ENCODE measurements around the gene SLC37A2. TPM values are rescaled to one million over a fixed set of nuclear protein-coding genes. Genes with fewer than 3 reads are reported as not detected.
"Not testable (repeated sequence)": the region's sequence is repeated elsewhere in the genome, so short reads cannot be mapped to it uniquely, and the experiment has no call there.

SLC37A2 gene
- total RNA-seq, 4 donors from 2014 or later: 0.88 to 6.6 (median 2.6) TPM

- no peaks in the 10 kb centered on the region for H3K4me1 ChIP-seq
- no peak for DNase-seq
- no peaks in the 10 kb centered on the region for H3K27me3 ChIP-seq
- no peaks in the 10 kb centered on the region for H3K36me3 ChIP-seq
- peaks cover 0 to 6% (median 0%) of the 10 kb centered on the region in 4 donors for H3K9me3 ChIP-seq
- TF ChIP-seq POLR2A (IDR thresholded peaks at IDR 0.05) (no peak), CTCF (IDR thresholded peaks at IDR 0.05) (no peak)
- no peak overlapping the region for H3K27ac ChIP-seq
- H3K4me3 ChIP-seq: no peak overlapping the region
Measured at GRCh38 chr11:125036933-125037332, 26.2 kb upstream of the SLC37A2 start.

GRCh38 chr11:125049164-125049792, 13.8 kb upstream of the SLC37A2 start:
- Histone ChIP-seq H3K9me3 (no peaks in the 10 kb centered on the region), H3K36me3 (no peaks in the 10 kb centered on the region), H3K4me3 (no peak overlapping the region), H3K27ac (no peak overlapping the region), H3K27me3 (no peaks in the 10 kb centered on the region), H3K4me1 (no peaks in the 10 kb centered on the region)
- TF ChIP-seq POLR2A (IDR thresholded peaks at IDR 0.05) (no peak), CTCF (IDR thresholded peaks at IDR 0.05) (no peak)
- DNase-seq: no peak

- no peak for TF ChIP-seq POLR2A (IDR thresholded peaks at IDR 0.05)
- no peak for TF ChIP-seq CTCF (IDR thresholded peaks at IDR 0.05)
- H3K27ac ChIP-seq: no peak overlapping the region
- no peaks in the 10 kb centered on the region for H3K27me3 ChIP-seq
- no peaks in the 10 kb centered on the region for H3K4me1 ChIP-seq
- DNase-seq: no peak
- no peaks in the 10 kb centered on the region for H3K9me3 ChIP-seq
- no peak overlapping the region for H3K4me3 ChIP-seq
- H3K36me3 ChIP-seq: no peaks in the 10 kb centered on the region
Measured at GRCh38 chr11:125052047-125052446, 11.1 kb upstream of the SLC37A2 start.

GRCh38 chr11:125053167-125053566, 9.9 kb upstream of the SLC37A2 start:
- Histone ChIP-seq H3K27me3 (no peaks in the 10 kb centered on the region), H3K4me3 (no peak overlapping the region), H3K9me3 (no peaks in the 10 kb centered on the region), H3K4me1 (no peaks in the 10 kb centered on the region), H3K27ac (no peak overlapping the region), H3K36me3 (no peaks in the 10 kb centered on the region)
- TF ChIP-seq POLR2A (IDR thresholded peaks at IDR 0.05) (no peak), CTCF (IDR thresholded peaks at IDR 0.05) (no peak)
- no peak for DNase-seq

GRCh38 chr11:125055107-125055715, 7.9 kb upstream of the SLC37A2 start:
- Histone ChIP-seq H3K4me1 (no peaks in the 10 kb centered on the region), H3K27me3 (no peaks in the 10 kb centered on the region), H3K36me3 (no peaks in the 10 kb centered on the region), H3K4me3 (no peak overlapping the region), H3K27ac (no peak overlapping the region), H3K9me3 (no peaks in the 10 kb centered on the region)
- TF ChIP-seq CTCF (IDR thresholded peaks at IDR 0.05): no peak
- no peak for TF ChIP-seq POLR2A (IDR thresholded peaks at IDR 0.05)
- DNase-seq: no peak

GRCh38 chr11:125056111-125056510, 7.0 kb upstream of the SLC37A2 start:
- H3K27me3 ChIP-seq, H3K4me1 ChIP-seq, H3K36me3 ChIP-seq, H3K9me3 ChIP-seq, H3K27ac ChIP-seq, H3K4me3 ChIP-seq, DNase-seq: not testable (repeated sequence)
